Activated T-cell treated with anti-CD3 and anti-CD28 coated beads, Interleukin-2, amount 50 U/mL, for 1 hour (primary cell): ENCODE measurements around the gene TMEM54.

Source experiments
- DNase-seq: peaks from one replicate; pipeline ENCODE4 v3.0.0-alpha.2; 2020

Gene TMEM54, protein sequence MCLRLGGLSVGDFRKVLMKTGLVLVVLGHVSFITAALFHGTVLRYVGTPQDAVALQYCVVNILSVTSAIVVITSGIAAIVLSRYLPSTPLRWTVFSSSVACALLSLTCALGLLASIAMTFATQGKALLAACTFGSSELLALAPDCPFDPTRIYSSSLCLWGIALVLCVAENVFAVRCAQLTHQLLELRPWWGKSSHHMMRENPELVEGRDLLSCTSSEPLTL

GRCh38 chr1:32900956-32901822, at the start of gene TMEM54:
Gene TMEM54 (minus strand): TSS chr1:32901389. CDS start chr1:32901238, 151 bp downstream.
- DNase-seq, result no peak

DNA sequence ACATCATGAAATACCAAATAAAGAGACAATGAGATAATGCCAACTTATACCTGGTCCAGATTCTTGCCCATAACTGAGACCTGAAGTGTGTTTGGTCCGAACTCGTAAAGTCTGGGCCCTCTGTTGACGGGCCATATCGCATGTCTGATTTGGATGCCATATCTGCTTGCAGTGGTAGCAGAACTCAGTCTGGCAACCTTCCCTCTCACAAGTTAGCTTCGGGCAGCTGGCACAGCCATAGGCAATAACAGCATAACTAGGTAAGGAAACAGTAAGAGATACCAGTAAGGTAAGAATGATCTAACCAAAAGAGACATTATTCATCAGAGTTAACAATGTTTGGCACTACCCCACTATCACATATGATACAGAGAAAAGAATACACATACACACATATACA, 48.3 kb upstream of the TMEM54 start:
- no peak for DNase-seq

DNA sequence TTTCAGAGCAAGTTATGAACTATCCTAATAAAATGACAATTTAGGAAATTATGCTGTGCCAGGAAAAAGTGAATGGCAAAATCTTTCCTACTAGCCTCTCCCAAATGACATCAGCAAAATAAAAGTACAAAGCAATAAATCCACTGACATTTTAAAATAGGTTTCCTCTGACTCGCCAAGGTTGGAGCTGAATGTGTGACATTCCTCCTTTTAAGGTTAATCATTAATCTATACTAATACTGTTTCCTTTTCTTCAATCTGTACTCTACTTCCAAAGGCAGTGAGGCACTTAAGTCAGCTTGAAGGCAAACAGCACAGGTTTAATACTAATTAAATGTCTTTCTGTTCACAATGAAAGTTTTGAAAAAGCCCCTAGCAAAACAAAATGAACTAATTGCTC, 47.7 kb upstream of the TMEM54 start:
- DNase-seq, result no peak

DNA sequence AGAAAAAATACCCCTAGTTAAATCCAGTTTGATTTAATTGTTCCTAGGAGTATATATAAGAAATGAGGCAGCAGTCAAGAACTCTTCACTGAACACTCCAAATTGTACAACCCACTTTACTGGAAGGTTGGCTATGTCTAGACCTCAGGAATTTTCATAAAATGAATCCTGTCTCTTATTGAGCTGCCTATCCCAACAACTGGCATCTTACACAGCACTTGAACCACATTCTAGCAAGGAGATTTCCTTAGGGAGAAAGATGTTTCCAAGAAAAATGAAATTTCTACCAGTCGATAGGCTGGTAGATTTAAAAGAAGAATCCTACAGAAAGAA, 47.2 kb upstream of the TMEM54 start:
- DNase-seq, result no peak

DNA sequence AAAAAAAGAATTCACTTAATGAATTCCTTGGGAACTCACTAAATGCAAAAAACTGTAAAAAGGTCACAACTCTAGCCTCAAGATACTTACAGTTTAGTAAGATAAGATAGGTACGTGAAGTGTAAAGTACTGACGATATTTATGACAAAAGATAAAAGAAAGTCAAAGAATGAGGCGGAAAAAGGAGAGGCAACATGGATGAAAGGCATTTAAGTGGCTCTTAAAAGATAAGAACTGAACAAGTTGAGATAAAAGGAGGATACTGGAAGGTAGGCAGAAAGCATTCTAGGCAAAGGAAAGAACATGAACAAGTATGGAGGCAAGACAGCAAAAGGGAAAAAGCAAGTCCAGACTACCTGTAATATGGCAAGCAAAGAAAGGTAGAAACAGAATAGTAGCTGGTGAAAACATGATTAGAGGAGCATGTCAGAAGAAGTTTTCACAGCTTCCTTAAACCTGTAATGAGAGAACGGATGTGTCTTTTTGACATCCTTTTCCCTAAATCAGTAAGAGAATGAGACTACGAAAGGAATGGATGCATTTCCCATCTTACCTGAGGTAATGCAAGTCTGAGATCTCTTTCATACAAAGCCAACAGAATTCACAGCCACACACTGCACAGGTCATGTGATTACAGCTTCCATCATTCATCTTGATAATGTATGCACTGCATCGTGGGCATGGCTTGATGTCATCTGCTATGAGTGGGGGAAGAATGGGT, 46.6 kb upstream of the TMEM54 start:
- DNase-seq, result no peak

- DNase-seq, result no peak
Measured at GRCh38 chr1:32946413-32946812, 45.2 kb upstream of the TMEM54 start.

- DNase-seq, result no peak
Measured at GRCh38 chr1:32944180-32944579, 43.0 kb upstream of the TMEM54 start.

DNA sequence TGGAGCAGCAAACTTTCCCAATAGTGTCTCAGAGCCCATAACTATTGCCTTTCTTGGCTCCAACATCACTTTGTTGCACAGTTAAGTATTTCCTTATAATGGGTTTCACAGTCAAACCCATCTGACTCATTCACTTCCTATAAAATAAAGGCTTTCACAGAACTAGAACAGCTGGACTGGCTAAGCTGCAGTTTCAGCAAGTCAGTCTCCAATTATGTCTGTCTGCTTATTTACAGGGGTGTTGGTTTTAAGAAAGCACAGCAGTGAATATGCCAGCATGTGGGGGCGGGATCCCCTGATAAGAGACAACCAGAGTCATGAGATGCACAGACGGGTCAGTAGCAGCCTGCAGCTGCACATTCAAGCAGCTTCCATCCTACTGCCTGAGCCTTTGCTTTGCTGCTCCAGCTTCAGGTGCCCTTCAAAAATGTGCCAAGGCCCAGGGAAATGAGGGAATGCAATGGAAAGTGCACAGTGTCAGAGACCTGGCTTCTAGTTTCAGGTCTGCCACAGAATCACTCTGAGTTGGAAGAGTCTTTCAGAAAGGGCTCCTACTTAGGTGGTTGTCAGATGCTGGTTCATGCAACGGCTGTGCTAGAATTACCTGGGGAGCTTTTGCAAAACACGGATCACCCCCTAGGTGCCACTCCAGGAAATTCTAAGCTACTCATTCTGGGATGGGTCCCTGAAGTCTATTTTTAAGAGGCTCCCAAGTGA, 38.6 kb upstream of the TMEM54 start:
- no peak for DNase-seq

DNA sequence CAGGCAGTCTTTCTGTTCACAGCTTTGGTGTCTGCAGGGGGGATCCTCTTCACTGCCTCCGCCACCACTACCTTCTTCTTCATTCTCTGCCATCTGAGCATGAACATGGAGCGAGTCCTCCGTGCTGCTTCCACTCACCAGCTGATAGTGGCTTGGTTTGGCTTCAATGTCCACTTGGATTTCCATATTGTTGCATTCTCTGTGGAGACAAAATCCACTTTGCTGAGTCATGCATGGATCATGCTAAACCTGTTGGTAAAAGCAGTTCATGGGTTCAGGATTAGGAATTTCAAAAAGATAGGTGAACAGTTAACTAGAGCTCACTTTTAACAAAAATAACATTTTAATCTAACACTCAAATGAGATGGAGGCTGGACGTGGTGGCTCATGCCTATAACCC, 35.9 kb upstream of the TMEM54 start:
- no peak for DNase-seq

DNA sequence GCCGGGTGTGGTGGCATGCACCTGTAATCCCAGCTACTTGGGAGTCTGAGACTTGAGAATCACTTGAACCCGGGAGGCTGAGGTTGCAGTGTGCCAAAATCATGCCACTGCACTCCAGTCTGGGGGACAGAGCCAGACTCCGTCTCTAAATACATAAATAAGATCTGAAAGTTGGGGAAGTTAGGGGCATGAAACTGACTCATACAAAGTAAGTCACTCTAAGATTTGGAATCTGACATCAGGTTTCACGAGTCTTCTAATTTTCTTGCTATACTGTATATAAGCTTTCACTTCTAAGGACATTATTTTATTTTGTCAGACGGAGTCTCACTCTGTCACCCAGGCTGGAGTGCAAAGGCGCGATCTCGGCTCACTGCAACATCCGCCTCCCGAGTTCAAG, 33.3 kb upstream of the TMEM54 start:
- DNase-seq, result no peak

DNA sequence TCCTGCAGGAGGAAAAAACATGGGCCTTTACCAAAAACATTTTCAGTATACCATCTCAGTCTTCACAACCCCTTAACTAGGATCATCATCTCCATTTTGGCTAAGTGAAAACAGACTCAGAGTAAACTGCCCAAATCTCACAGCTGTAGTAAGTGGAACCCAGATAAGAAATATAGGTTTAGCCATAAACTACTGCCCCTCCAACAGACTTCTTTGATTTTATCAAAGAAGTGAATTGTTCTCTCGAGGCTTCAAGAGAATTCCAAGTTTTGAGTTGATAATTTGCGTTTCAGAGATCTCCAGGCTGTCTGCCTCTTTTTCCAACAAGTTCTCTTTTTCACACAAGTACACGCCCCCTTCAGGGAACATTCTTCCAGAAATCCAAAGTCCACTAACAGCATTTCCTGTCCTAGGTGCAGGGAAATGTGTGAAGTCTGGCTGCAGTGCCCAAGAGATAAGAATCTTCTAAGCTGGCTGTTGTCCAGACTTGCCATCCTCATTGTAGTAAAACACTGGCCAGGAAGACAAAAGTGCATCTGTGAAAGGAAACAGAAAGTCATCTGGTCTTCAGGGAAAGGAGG, 32.6 kb upstream of the TMEM54 start:
- DNase-seq, result no peak

GRCh38 chr1:32931760-32932159, 30.6 kb upstream of the TMEM54 start:
- no peak for DNase-seq

- DNase-seq, result no peak
Measured at GRCh38 chr1:32929366-32929765, 28.2 kb upstream of the TMEM54 start.

DNA sequence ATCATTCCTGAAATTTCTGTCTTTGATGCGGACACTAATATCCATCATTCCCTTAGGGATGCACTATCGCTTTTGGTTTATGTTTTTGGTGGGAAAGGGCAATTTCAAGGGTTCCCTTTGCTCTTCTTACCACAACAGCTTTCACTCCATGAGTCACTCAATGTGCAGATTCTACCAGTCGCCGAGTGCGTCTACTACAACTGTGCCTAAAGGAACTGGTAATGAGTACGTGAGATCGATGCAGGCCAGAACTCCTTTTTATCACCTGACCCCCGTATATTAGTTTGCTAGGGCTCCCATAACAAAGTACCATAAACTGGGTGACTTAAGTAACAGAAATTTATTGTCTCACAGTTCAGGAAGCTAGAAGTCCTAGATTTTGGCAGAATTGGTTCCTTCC, 27.5 kb upstream of the TMEM54 start:
- no peak for DNase-seq

DNA sequence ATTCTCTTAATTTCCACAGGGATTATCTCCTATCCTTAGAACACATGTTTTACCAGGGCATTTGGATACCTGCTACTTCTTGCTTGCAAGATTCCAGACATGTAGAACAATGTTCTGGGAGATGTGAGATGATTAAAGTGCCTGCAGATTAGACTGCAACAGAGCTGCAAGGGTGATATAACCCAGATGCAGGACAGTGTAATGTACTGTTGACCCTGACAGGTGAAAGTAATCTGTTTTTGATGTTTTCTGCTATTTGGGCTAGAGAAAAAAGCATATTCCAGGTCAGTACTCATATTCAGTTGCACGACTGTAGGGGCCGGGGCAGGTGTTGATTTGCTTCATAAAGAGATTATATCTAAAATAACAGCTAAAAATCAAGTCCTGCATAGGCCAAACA, 27.1 kb upstream of the TMEM54 start:
- DNase-seq, result no peak

DNA sequence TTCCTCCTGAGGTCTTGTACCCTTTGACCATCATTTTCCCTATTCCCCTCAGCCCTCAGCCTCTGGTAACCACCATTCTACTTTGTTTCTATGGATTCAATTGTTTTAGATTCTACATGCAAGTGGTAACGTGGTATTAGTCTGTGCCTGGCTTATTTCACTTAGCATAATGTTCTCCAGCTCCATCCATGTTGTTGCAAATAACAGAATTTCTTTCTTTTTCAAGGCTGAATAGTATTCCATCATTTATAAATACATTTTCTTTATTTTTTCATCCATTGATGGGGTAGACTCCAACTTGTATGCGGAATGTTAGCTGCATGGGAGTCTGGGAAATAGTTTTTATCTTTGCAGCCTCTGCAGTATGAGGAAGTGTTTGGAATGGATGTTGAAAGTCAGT, 26.3 kb upstream of the TMEM54 start:
- DNase-seq, result no peak

DNA sequence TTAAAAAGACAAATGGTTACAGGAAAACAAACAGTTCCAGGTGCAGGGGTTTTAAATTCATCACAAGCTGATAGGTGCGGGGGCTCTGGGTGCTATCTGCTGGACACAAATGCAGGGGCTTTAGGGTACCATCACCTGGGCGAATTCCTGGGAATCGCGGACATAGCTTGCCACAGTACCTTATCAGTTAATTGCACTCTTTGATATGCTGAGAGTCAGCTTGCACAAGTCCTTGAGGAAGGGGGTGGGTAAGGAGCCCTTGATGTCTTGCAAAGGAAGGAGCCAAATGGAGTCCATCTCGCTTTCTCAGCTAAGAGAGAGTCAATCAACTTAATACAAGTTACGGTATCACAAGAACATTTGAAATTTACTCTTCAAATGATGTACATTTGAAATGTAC, 25.4 kb upstream of the TMEM54 start:
- no peak for DNase-seq

GRCh38 chr1:32925403-32926162, 24.4 kb upstream of the TMEM54 start:
- no peak for DNase-seq

GRCh38 chr1:32924881-32925344, 23.7 kb upstream of the TMEM54 start:
- DNase-seq, result no peak

- DNase-seq, result no peak
Measured at GRCh38 chr1:32920833-32921232, 19.6 kb upstream of the TMEM54 start.

DNA sequence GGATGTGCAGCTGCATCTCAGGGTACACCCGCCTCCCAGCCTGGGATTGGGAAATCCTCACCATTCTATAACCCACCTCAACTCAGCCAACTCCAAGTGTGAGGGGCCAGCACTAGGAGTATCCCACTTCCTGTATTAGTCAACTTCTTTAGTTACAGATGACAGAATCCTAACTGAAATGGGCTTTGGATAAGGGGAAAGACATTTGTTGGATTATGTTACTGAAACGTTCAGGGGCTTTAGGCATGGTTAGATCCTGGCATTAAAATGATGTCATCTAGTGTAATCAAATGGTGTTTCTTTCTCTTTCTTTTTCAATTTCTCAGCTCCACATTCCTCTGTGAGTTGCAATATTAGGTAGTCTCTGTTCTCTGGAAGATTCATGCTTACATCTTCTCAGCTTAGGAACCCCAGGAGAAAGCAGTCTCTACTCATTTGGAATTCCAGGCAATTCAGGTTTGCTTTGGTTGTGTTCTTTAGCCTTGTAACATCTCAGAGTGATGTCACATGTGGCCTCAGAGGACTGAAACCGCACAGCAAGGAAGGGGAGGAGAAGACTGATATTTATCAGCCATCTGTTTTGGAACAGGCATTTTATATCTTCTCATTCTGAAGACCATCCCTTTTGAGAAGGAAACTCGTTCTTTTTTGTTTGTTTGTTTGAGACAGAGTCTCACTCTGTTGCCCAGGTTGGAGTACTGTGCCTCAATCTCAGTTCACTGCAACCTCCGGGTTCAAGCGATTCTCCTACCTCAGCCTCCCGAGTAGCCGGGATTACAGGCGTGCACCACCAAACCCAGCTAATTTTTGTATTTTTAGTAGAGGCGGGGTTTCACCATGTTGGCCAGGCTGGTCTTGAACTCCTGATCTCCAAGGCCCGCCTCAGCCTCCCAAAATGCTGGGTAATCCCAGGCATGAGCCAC, 18.9 kb upstream of the TMEM54 start:
- no peak for DNase-seq
